HepG2 (cell line): Measurements from ENCODE around the gene DGCR8. TPM values are rescaled to one million over a fixed set of nuclear protein-coding genes. Genes with fewer than 3 reads are reported as not detected.

Source experiments
- ATM ChIP-seq: fragments of 450-650 bp; IDR thresholded peaks from 2 replicates; pipeline ENCODE4 v1.7.1; 2017; ENCODE audit warnings: mild to moderate bottlenecking, borderline replicate concordance
- BHLHE40 ChIP-seq: IDR thresholded peaks from 2 replicates; pipeline ENCODE4 v1.6.1; 2011; ENCODE audit warnings: low read length, improper control_type of control experiment
- FOXK1 ChIP-seq: sonication (generic); formaldehyde crosslinking; IDR thresholded peaks from 2 replicates; pipeline ENCODE4 v1.4.0; 2020; ENCODE audit warnings: low read depth, missing genetic modification reagents, borderline replicate concordance
- FOXM1 ChIP-seq: sonication (generic); formaldehyde crosslinking; IDR thresholded peaks from 2 replicates; pipeline ENCODE4 v1.5.0; 2020; ENCODE audit warnings: missing genetic modification reagents
- MAZ ChIP-seq, 2 experiments: sonication (generic) in 1 of 2; formaldehyde crosslinking in 1 of 2; IDR thresholded peaks; 2 replicates each; pipeline versions ENCODE4 v1.5.0 to v1.6.1; 2012 to 2020; ENCODE audit warnings: low read depth in 2 of 2, mild to moderate bottlenecking in 2 of 2, borderline replicate concordance in 1 of 2, improper control_type of control experiment in 1 of 2, low read length in 1 of 2, missing genetic modification reagents in 1 of 2, moderate library complexity in 1 of 2
- MXI1 ChIP-seq: IDR thresholded peaks from 3 replicates; pipeline ENCODE4 v1.6.1; 2012; ENCODE audit warnings: low read depth, low read length, inconsistent platforms, borderline replicate concordance
- PAWR ChIP-seq: sonication (generic); formaldehyde crosslinking; IDR thresholded peaks from 2 replicates; pipeline ENCODE4 v1.4.0; 2020; ENCODE audit warnings: missing genetic modification reagents, mild to moderate bottlenecking, borderline replicate concordance
- PITX1 ChIP-seq: sonication (generic); formaldehyde crosslinking; IDR thresholded peaks from 2 replicates; pipeline ENCODE4 v1.5.1; 2020; ENCODE audit warnings: mild to moderate bottlenecking, missing genetic modification reagents
- RFX1 ChIP-seq: fragments of 450-650 bp; IDR thresholded peaks from 2 replicates; pipeline ENCODE4 v1.6.1; 2017
- RFX3 ChIP-seq: IDR thresholded peaks from 2 replicates; pipeline ENCODE4 v1.6.1; 2016; ENCODE audit warnings: missing biosample characterization, missing genetic modification reagents
- ZNF225 ChIP-seq: sonication (generic); formaldehyde crosslinking; IDR thresholded peaks from 2 replicates; pipeline ENCODE4 v1.4.0; 2020; ENCODE audit warnings: mild to moderate bottlenecking, missing genetic modification reagents
- ZNF280D ChIP-seq: sonication (generic); formaldehyde crosslinking; IDR thresholded peaks from 2 replicates; pipeline ENCODE4 v1.5.1; 2020; ENCODE audit warnings: mild to moderate bottlenecking, missing genetic modification reagents
- ZNF468 ChIP-seq: sonication (generic); formaldehyde crosslinking; IDR thresholded peaks from 2 replicates; pipeline ENCODE4 v1.8.0; 2022; ENCODE audit warnings: mild to moderate bottlenecking, moderate library complexity, missing genetic modification reagents
- ZNF646 ChIP-seq: sonication (generic); formaldehyde crosslinking; IDR thresholded peaks from 2 replicates; pipeline ENCODE4 v1.9.0; 2021; ENCODE audit warnings: mild to moderate bottlenecking, missing genetic modification reagents
- ZNF784 ChIP-seq: sonication (generic); formaldehyde crosslinking; IDR thresholded peaks from 2 replicates; pipeline ENCODE4 v1.5.1; 2020; ENCODE audit warnings: missing genetic modification reagents, mild to moderate bottlenecking, borderline replicate concordance
- ZNF883 ChIP-seq: sonication (generic); formaldehyde crosslinking; IDR thresholded peaks from 2 replicates; pipeline ENCODE4 v1.5.1; 2020; ENCODE audit warnings: mild to moderate bottlenecking, missing genetic modification reagents; ENCODE audit errors: not compliant biosample characterization
- polyA plus RNA-seq, 8 experiments: library from polyadenylated mRNA; depleted of rRNA in 3 of 8; stranded (reverse) in 7 of 8; unstranded in 1 of 8; fragments of >200 nt; fragmentation: Illumina TruSeq in 4 of 8; extraction: Trizol in 4 of 8; gene quantifications; 2 replicates each; pipeline versions ENCODE4 v1.2.1 to v1.2.3, GENCODE V29; 2011 to 2016; ENCODE audit warnings: low read depth in 4 of 8, missing spikeins in 1 of 8, mixed read lengths in 1 of 8; ENCODE audit not compliant: insufficient read depth in 1 of 8
- total RNA-seq, 5 experiments: library from RNA; depleted of rRNA; stranded (reverse); fragments of >200 nt; fragmentation: Illumina TruSeq; extraction: Trizol; gene quantifications; 2 replicates each; pipeline ENCODE4 v1.2.3, GENCODE V29; 2016; ENCODE audit warnings: low read depth in 1 of 5
- TF ChIP-seq, protein P1 (sequence below): sonication (generic); formaldehyde crosslinking; IDR thresholded peaks from 2 replicates; pipeline ENCODE4 v1.5.0; 2020; ENCODE audit warnings: missing genetic modification reagents

DGCR8 gene
- total and polyA plus RNA-seq, 2 of the 13 experiments (the other 11 are each of a cell fraction or from before 2014, with no cell fraction given) = 10.2 to 23.2 TPM

- TF ChIP-seq ZNF646 (CRISPR knock-in tag) (no peak), MXI1 (peak; percentile 86; the same call in 2 of the 3 replicates), BHLHE40 (no peak), PAWR (no peak), FOXM1 (CRISPR knock-in tag) (no peak), RFX3 (CRISPR knock-in tag) (peak; percentile 83), ZNF225 (CRISPR knock-in tag) (no peak), ZNF468 (CRISPR knock-in tag) (no peak), ATM (no peak), ZNF784 (no peak), MAZ (IDR thresholded peaks at IDR 0.05; ENCODE audit: borderline replicate concordance, low read depth, low read length) (no peak), MAZ (CRISPR knock-in tag; IDR thresholded peaks at IDR 0.05; ENCODE audit: low read depth) (no peak), PITX1 (CRISPR knock-in tag) (no peak), RFX1 (peak; percentile 68), ZNF883 (no peak), FOXK1 (CRISPR knock-in tag) (no peak), ZNF280D (no peak)
- TF ChIP-seq, protein P1, sequence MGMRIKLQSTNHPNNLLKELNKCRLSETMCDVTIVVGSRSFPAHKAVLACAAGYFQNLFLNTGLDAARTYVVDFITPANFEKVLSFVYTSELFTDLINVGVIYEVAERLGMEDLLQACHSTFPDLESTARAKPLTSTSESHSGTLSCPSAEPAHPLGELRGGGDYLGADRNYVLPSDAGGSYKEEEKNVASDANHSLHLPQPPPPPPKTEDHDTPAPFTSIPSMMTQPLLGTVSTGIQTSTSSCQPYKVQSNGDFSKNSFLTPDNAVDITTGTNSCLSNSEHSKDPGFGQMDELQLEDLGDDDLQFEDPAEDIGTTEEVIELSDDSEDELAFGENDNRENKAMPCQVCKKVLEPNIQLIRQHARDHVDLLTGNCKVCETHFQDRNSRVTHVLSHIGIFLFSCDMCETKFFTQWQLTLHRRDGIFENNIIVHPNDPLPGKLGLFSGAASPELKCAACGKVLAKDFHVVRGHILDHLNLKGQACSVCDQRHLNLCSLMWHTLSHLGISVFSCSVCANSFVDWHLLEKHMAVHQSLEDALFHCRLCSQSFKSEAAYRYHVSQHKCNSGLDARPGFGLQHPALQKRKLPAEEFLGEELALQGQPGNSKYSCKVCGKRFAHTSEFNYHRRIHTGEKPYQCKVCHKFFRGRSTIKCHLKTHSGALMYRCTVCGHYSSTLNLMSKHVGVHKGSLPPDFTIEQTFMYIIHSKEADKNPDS (CRISPR knock-in tag) = no peak
These were observed 75.4 kb downstream of the DGCR8 start (continued) for GRCh38 chr22:20155330-20156041.
